DMS 273 (cell line): ENCODE measurements around the gene DOCK8.
"Not testable (repeated sequence)": the region's sequence is repeated elsewhere in the genome, so short reads cannot be mapped to it uniquely, and the experiment has no call there.

Experiments used
- DNase-seq: peaks from one replicate; lab custom pipeline; 2025; ENCODE audit not compliant: unreplicated experiment; lab: John Stamatoyannopoulos, UW

The DOCK8 gene

GRCh38 chr9:406886-407654 is 192.4 kb downstream of the DOCK8 start:
- peak; percentile 31 for DNase-seq

GRCh38 chr9:409655-410054 is 195.0 kb downstream of the DOCK8 start:
- not testable (repeated sequence) for DNase-seq

GRCh38 chr9:414595-414994 is 199.9 kb downstream of the DOCK8 start:
- DNase-seq, result no peak

- no peak for DNase-seq
These were observed 205.0 kb downstream of the DOCK8 start for GRCh38 chr9:419571-420171.

- no peak for DNase-seq
These were observed 207.2 kb downstream of the DOCK8 start for GRCh38 chr9:421896-422295.

GRCh38 chr9:426264-426663 is 211.6 kb downstream of the DOCK8 start:
- DNase-seq, result no peak

GRCh38 chr9:426976-427375 is 212.3 kb downstream of the DOCK8 start:
- no peak for DNase-seq

- DNase-seq, result no peak
These were observed 217.0 kb downstream of the DOCK8 start for GRCh38 chr9:431701-432100.

GRCh38 chr9:436482-436881 is 221.8 kb downstream of the DOCK8 start:
- DNase-seq, result no peak

GRCh38 chr9:437066-437465 is 222.4 kb downstream of the DOCK8 start:
- no peak for DNase-seq

- no peak for DNase-seq
These were observed 222.9 kb downstream of the DOCK8 start for GRCh38 chr9:437574-438001.

- DNase-seq, result no peak
These were observed 223.4 kb downstream of the DOCK8 start for GRCh38 chr9:438066-438465.

- no peak for DNase-seq
These were observed 224.5 kb downstream of the DOCK8 start for GRCh38 chr9:438961-439768.

GRCh38 chr9:441126-441525 is 226.5 kb downstream of the DOCK8 start:
- no peak for DNase-seq

- no peak for DNase-seq
These were observed 229.9 kb downstream of the DOCK8 start for GRCh38 chr9:444528-444927.

- peak; percentile 38 for DNase-seq
These were observed 230.4 kb downstream of the DOCK8 start for GRCh38 chr9:445033-445432.

GRCh38 chr9:446074-446699 is 231.5 kb downstream of the DOCK8 start:
- no peak for DNase-seq

- peak; percentile 11 for DNase-seq
These were observed 232.8 kb downstream of the DOCK8 start for GRCh38 chr9:447230-448025.

- no peak for DNase-seq
These were observed 235.4 kb downstream of the DOCK8 start for GRCh38 chr9:450057-450456.

GRCh38 chr9:450561-450960 is 235.9 kb downstream of the DOCK8 start:
- no peak for DNase-seq

GRCh38 chr9:453832-454231 is 239.2 kb downstream of the DOCK8 start:
- no peak for DNase-seq
